Measurements from ENCODE around the gene LHX1.

Gene LHX1

GRCh38 chr17:36946726-36947091 is 9.4 kb downstream of the LHX1 start:
- Histone ChIP-seq H3K79me2 (ENCODE audit: control insufficient read depth, low read length) (peaks cover 30% of the 10 kb centered on the region), H3K4me2 (ENCODE audit: low read length) (no peak overlapping the region), H3K27ac (ENCODE audit: low read depth, low read length) (no peak overlapping the region), H3K36me3 (ENCODE audit: control insufficient read depth, low read length) (peaks cover 29% of the 10 kb centered on the region), H3K4me3 (ENCODE audit: low read length) (no peak overlapping the region), H3K27me3 (ENCODE audit: control insufficient read depth, low read length) (peaks cover 40% of the 10 kb centered on the region), H3K4me1 (ENCODE audit: control insufficient read depth, low read length) (peaks cover 28% of the 10 kb centered on the region), H3K9me3 (ENCODE audit: control insufficient read depth, insufficient read depth, low read length) (no peaks in the 10 kb centered on the region), H4K20me1 (ENCODE audit: control insufficient read depth, insufficient read depth, low read depth, low read length) (peaks cover 8% of the 10 kb centered on the region; the same call in 1 of the 2 replicates), H3K9me2 (replicated peaks; ENCODE audit: control insufficient read depth, low read length) (no peaks in the 10 kb centered on the region), H3F3A (ENCODE audit: control insufficient read depth, insufficient read depth) (0 out of 2 replicates have a peak, but pooled peaks cover 7% of the 10 kb centered on the region)
- TF ChIP-seq, protein P1, sequence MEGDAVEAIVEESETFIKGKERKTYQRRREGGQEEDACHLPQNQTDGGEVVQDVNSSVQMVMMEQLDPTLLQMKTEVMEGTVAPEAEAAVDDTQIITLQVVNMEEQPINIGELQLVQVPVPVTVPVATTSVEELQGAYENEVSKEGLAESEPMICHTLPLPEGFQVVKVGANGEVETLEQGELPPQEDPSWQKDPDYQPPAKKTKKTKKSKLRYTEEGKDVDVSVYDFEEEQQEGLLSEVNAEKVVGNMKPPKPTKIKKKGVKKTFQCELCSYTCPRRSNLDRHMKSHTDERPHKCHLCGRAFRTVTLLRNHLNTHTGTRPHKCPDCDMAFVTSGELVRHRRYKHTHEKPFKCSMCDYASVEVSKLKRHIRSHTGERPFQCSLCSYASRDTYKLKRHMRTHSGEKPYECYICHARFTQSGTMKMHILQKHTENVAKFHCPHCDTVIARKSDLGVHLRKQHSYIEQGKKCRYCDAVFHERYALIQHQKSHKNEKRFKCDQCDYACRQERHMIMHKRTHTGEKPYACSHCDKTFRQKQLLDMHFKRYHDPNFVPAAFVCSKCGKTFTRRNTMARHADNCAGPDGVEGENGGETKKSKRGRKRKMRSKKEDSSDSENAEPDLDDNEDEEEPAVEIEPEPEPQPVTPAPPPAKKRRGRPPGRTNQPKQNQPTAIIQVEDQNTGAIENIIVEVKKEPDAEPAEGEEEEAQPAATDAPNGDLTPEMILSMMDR (IDR thresholded peaks at IDR 0.05; ENCODE audit: low read depth, low read length, poor library complexity, severe bottlenecking), result no peak
- no peak for TF ChIP-seq EZH2phosphoT487 (IDR thresholded peaks at IDR 0.05; ENCODE audit: borderline replicate concordance, low read length)

DNA sequence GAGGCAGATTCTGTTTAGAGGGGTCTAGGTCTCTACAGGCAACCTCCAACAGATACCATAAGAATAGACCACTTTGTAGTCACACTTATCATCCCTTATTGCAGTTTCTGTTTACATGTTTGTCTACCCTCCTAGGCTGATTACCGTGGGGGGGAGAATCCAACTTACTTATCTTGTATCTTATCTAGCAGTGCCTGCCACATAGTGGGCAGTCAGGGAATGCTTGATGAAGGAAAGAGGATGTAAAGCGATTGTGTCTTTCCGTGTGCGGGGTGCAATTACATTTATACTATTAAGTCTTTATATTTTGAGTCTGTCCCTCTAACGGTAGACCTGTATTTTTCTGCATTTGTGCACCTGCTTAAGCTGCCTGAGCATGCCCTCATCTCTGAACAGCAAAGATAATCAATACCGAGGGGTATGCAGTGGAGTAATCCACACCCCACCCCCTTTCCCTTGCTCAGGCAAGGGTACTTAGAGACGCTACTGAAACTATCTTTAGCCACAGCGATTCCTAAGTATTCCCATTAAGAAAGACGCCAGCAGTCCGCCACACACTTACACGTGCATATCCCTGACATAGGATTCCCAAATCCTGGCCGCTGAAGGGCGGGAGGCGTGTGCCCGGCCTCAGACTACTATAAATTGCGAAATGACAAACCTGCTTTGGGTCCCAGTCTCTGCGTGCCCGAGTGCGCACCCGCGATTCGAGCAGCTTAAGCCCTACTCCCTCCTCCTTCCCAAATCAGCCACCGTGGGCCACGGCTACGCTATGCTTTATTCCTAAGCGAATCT is 10.8 kb downstream of the LHX1 start:
- Histone ChIP-seq H3K4me1 (ENCODE audit: control insufficient read depth, low read length) (peaks cover 33% of the 10 kb centered on the region), H3K4me3 (ENCODE audit: low read length) (peak overlapping the region; percentile 91), H3K27ac (ENCODE audit: low read depth, low read length) (no peak overlapping the region), H3F3A (ENCODE audit: control insufficient read depth, insufficient read depth) (0 out of 2 replicates have a peak, but pooled peaks cover 7% of the 10 kb centered on the region), H3K9me2 (replicated peaks; ENCODE audit: control insufficient read depth, low read length) (no peaks in the 10 kb centered on the region), H3K79me2 (ENCODE audit: control insufficient read depth, low read length) (peaks cover 44% of the 10 kb centered on the region), H3K36me3 (ENCODE audit: control insufficient read depth, low read length) (peaks cover 43% of the 10 kb centered on the region), H3K9me3 (ENCODE audit: control insufficient read depth, insufficient read depth, low read length) (no peaks in the 10 kb centered on the region), H3K4me2 (ENCODE audit: low read length) (peak overlapping the region; percentile 98), H3K27me3 (ENCODE audit: control insufficient read depth, low read length) (peaks cover 40% of the 10 kb centered on the region), H4K20me1 (ENCODE audit: control insufficient read depth, insufficient read depth, low read depth, low read length) (peaks cover 8% of the 10 kb centered on the region; the same call in 1 of the 2 replicates)
- no peak for TF ChIP-seq EZH2phosphoT487 (IDR thresholded peaks at IDR 0.05; ENCODE audit: borderline replicate concordance, low read length)
- TF ChIP-seq, protein P1 (IDR thresholded peaks at IDR 0.05; ENCODE audit: low read depth, low read length, poor library complexity, severe bottlenecking), result no peak

GRCh38 chr17:36948717-36949460 is 11.6 kb downstream of the LHX1 start, which contains the start of gene AATF:
AATF (plus strand) TSS chr17:36948954; CDS start chr17:36949126, 172 bp downstream.
- H4K20me1 ChIP-seq (ENCODE audit: control insufficient read depth, insufficient read depth, low read depth, low read length), result peaks cover 8% of the 10 kb centered on the region; the same call in 1 of the 2 replicates
- H3K9me2 ChIP-seq (replicated peaks; ENCODE audit: control insufficient read depth, low read length), result no peaks in the 10 kb centered on the region
- 0 out of 2 replicates have a peak, but pooled peaks cover 5% of the 10 kb centered on the region for H3F3A ChIP-seq (ENCODE audit: control insufficient read depth, insufficient read depth)
- peaks cover 37% of the 10 kb centered on the region for H3K27me3 ChIP-seq (ENCODE audit: control insufficient read depth, low read length)
- TF ChIP-seq, protein P1 (IDR thresholded peaks at IDR 0.05; ENCODE audit: low read depth, low read length, poor library complexity, severe bottlenecking), result no peak
- TF ChIP-seq EZH2phosphoT487 (IDR thresholded peaks at IDR 0.05; ENCODE audit: borderline replicate concordance, low read length), result no peak
- peak within 1 kb of the TSS; percentile 98 for H3K4me2 ChIP-seq (ENCODE audit: low read length)
- peaks cover 50% of the 10 kb centered on the region for H3K79me2 ChIP-seq (ENCODE audit: control insufficient read depth, low read length)
- H3K36me3 ChIP-seq (ENCODE audit: control insufficient read depth, low read length), result peaks cover 51% of the 10 kb centered on the region
- peak within 1 kb of the TSS; percentile 63 for H3K27ac ChIP-seq (ENCODE audit: low read depth, low read length)
- peaks cover 33% of the 10 kb centered on the region for H3K4me1 ChIP-seq (ENCODE audit: control insufficient read depth, low read length)
- peak within 1 kb of the TSS; percentile 91 for H3K4me3 ChIP-seq (ENCODE audit: low read length)
- no peaks in the 10 kb centered on the region for H3K9me3 ChIP-seq (ENCODE audit: control insufficient read depth, insufficient read depth, low read length)
